GM12878 (cell line): ENCODE data around the gene CD164L2. TPM values are rescaled to one million over a fixed set of nuclear protein-coding genes. Genes with fewer than 3 reads are reported as not detected.
A peak's percentile ranks its signal among the peaks of the same experiment; 100 is the strongest.

ENCODE experiments used
- ATAC-seq: fragments of 200-7000 bp; cut with Tn5 transposase; 3 replicates; pipeline ENCODE4 v1.9.1; 2020; ENCODE audit warnings: mild to moderate bottlenecking, moderate library complexity
- BruUV-seq: library from RNA; stranded (reverse); fragments of 400-500 nt; replicated peaks from 2 replicates; lab custom pipeline; 2021; lab: Mats Ljungman, UMichigan
- CTCF ChIA-PET: fragments of 300-600 bp; sonication (Branson Sonifier 250); formaldehyde crosslinking; extraction: SDS; loops from one replicate; lab custom pipeline; 2021; ENCODE audit warnings: inconsistent platforms; lab: Yijun Ruan, JAX
- POLR2A ChIA-PET: fragments of 350-600 bp; formaldehyde crosslinking; extraction: SDS; loops from one replicate; lab custom pipeline; 2021; ENCODE audit warnings: inconsistent platforms; lab: Charles Lee
- RAD21 ChIA-PET: fragments of 300-600 bp; sonication (Branson Sonifier 250); formaldehyde crosslinking; loops from one replicate; lab custom pipeline; 2023; ENCODE audit warnings: antibody characterized with exemption; ENCODE audit not compliant: unreplicated experiment; lab: Charles Lee
- SMC1A ChIA-PET: fragments of 300-600 bp; sonication (Branson Sonifier 250); formaldehyde crosslinking; loops from one replicate; lab custom pipeline; 2023; ENCODE audit not compliant: unreplicated experiment, uncharacterized antibody; lab: Charles Lee
- DNase-seq: peaks from one replicate; pipeline ENCODE4 v3.0.0-alpha.2; 2011; ENCODE audit warnings: low read depth, low spot score
- FAIRE-seq: peaks from 3 replicates; lab custom pipeline; 2011; peaks lifted over from hg19 to GRCh38; lab: Jason Lieb, UNC
- H2AFZ ChIP-seq: 2 replicates; pipeline ENCODE4 v1.6.0; 2011; ENCODE audit warnings: low read depth, low read length, control low read depth; ENCODE audit not compliant: control insufficient read depth
- H3K27ac ChIP-seq: 2 replicates; pipeline ENCODE4 v1.5.1; 2011; ENCODE audit warnings: control low read depth; ENCODE audit not compliant: control insufficient read depth, insufficient read depth
- H3K27me3 ChIP-seq, 2 experiments: replicated peaks in 1 of 2; 2 replicates each; pipeline versions ENCODE4 v1.6.0 to v1.6.1; 2011; ENCODE audit warnings: low read length in 1 of 2; ENCODE audit not compliant: control insufficient read depth in 2 of 2, insufficient read depth in 2 of 2
- H3K36me3 ChIP-seq, 2 experiments: 2 replicates each; pipeline ENCODE4 v1.5.1; 2011; ENCODE audit warnings: low read length in 1 of 2; ENCODE audit not compliant: control insufficient read depth in 2 of 2, insufficient read depth in 2 of 2
- H3K4me1 ChIP-seq: 2 replicates; pipeline ENCODE4 v1.6.1; 2011; ENCODE audit warnings: mild to moderate bottlenecking, low read length, moderate library complexity, mixed read lengths; ENCODE audit not compliant: control insufficient read depth, insufficient read depth
- H3K4me2 ChIP-seq: 2 replicates; pipeline ENCODE4 v1.6.0; 2011; ENCODE audit warnings: control low read depth; ENCODE audit not compliant: control insufficient read depth, insufficient read depth
- H3K4me3 ChIP-seq: fragments of 200-600 bp; sonication (generic); 2 replicates; pipeline ENCODE4 v1.5.1; 2016
- H3K79me2 ChIP-seq: 2 replicates; pipeline ENCODE4 v1.6.0; 2011; ENCODE audit warnings: low read length; ENCODE audit not compliant: control insufficient read depth, insufficient read depth
- H3K9ac ChIP-seq: 2 replicates; pipeline ENCODE4 v1.8.0; 2011; ENCODE audit warnings: low read length, control low read depth, mixed read lengths; ENCODE audit not compliant: control insufficient read depth, insufficient read depth
- H3K9me3 ChIP-seq: replicated peaks from 3 replicates; pipeline ENCODE4 v1.5.1; 2011; ENCODE audit warnings: mild to moderate bottlenecking, low read length; ENCODE audit not compliant: control insufficient read depth, insufficient read depth
- H4K20me1 ChIP-seq: 2 replicates; pipeline ENCODE4 v1.6.0; 2011; ENCODE audit not compliant: control insufficient read depth, insufficient read depth
- ATF7 ChIP-seq: fragments of 450-650 bp; IDR thresholded peaks from 2 replicates; pipeline ENCODE4 v1.6.1; 2016; ENCODE audit warnings: low read depth, mild to moderate bottlenecking
- BACH1 ChIP-seq: fragments of 450-650 bp; IDR thresholded peaks from 2 replicates; pipeline ENCODE4 v1.6.1; 2017; ENCODE audit warnings: mild to moderate bottlenecking, borderline replicate concordance
- BCL11A ChIP-seq: IDR thresholded peaks from 2 replicates; pipeline ENCODE4 v1.6.1; 2011; ENCODE audit warnings: low read depth, low read length
- BHLHE40 ChIP-seq, 2 experiments: fragments of 450-650 bp in 1 of 2; IDR thresholded peaks; 2 replicates each; pipeline ENCODE4 v1.6.1; 2011 to 2017; ENCODE audit warnings: low read depth in 2 of 2, borderline replicate concordance in 1 of 2, improper control_type of control experiment in 1 of 2, low read length in 1 of 2, mild to moderate bottlenecking in 1 of 2
- DPF2 ChIP-seq: fragments of 450-650 bp; IDR thresholded peaks from 2 replicates; pipeline ENCODE4 v1.6.1; 2017; ENCODE audit warnings: mild to moderate bottlenecking
- IKZF1 ChIP-seq: fragments of 450-650 bp; conservative IDR thresholded peaks from 2 replicates; pipeline ENCODE4 v1.6.1; 2017; ENCODE audit warnings: antibody characterized with exemption, mild to moderate bottlenecking
- IKZF2 ChIP-seq, 2 experiments: fragments of 450-650 bp; IDR thresholded peaks; 2 replicates each; pipeline ENCODE4 v1.6.1; 2017; ENCODE audit warnings: mild to moderate bottlenecking in 2 of 2, moderate library complexity in 2 of 2
- IRF5 ChIP-seq: fragments of 450-650 bp; IDR thresholded peaks from 2 replicates; pipeline ENCODE4 v1.6.1; 2017; ENCODE audit warnings: borderline replicate concordance
- MEF2B ChIP-seq: fragments of 450-650 bp; IDR thresholded peaks from 2 replicates; pipeline ENCODE4 v1.6.1; 2018; ENCODE audit warnings: mild to moderate bottlenecking, moderate library complexity; ENCODE audit not compliant: partially characterized antibody, poor library complexity, severe bottlenecking
- MLLT1 ChIP-seq: fragments of 450-650 bp; IDR thresholded peaks from 2 replicates; pipeline ENCODE4 v1.6.1; 2016; ENCODE audit warnings: mild to moderate bottlenecking
- NR2C2 ChIP-seq: IDR thresholded peaks from 2 replicates; pipeline ENCODE4 v1.6.1; 2011; ENCODE audit warnings: borderline replicate concordance, low read depth; ENCODE audit not compliant: control insufficient read depth, insufficient read length
- PAX5 ChIP-seq: IDR thresholded peaks from 2 replicates; pipeline ENCODE4 v1.6.1; 2011; ENCODE audit warnings: low read depth, low read length, borderline replicate concordance
- SPI1 ChIP-seq: IDR thresholded peaks from 2 replicates; pipeline ENCODE4 v1.6.1; 2011; ENCODE audit warnings: low read depth, mild to moderate bottlenecking, low read length, moderate library complexity, borderline replicate concordance; ENCODE audit not compliant: insufficient read depth
- WGBS: methylation state at CpG from one replicate; pipeline ENCODE4 v1.1.6; 2016; ENCODE audit warnings: low lambda C conversion rate; ENCODE audit not compliant: insufficient replicate concordance, insufficient coverage; ENCODE audit errors: missing lambda C conversion rate; 5-methylcytosine and 5-hydroxymethylcytosine counted together
- in situ Hi-C: fragments of 300-500 bp; cut with MboI; formaldehyde crosslinking; loops from 9 replicates; pipeline ENCODE4 v1.14.3; 2018; ENCODE audit warnings: mixed read lengths
- intact Hi-C: fragments of 100-400 bp; cut with micrococcal nuclease; formaldehyde crosslinking; loops from one replicate; pipeline ENCODE4 v1.14.2; 2022; ENCODE audit not compliant: unreplicated experiment
- polyA plus RNA-seq, 11 experiments: library from polyadenylated mRNA; depleted of rRNA in 4 of 11; unstranded in 6 of 11; stranded (reverse) in 5 of 11; fragments of >200 nt; fragmentation: Nextera tagmentation in 4 of 11; fragmentation: Illumina TruSeq in 1 of 11; extraction: Ambion mirVana in 4 of 11; extraction: Trizol in 1 of 11; gene quantifications; 1 replicate in 1 of 11; 2 replicates in 10 of 11; pipeline versions ENCODE4 v1.2.1 to v1.2.3, GENCODE V29; 2011 to 2016; ENCODE audit warnings: inconsistent platforms in 2 of 11, missing spikeins in 2 of 11, low read depth in 1 of 11
- total RNA-seq, 4 experiments: library from RNA; depleted of rRNA in 3 of 4; stranded (reverse); fragments of >200 nt in 3 of 4; fragmentation: Illumina TruSeq in 1 of 4; extraction: Trizol in 1 of 4; gene quantifications; 2 replicates each; pipeline versions ENCODE4 v1.2.1 to v1.2.3, GENCODE V29; 2013 to 2021

CD164L2 gene
- total and polyA plus RNA-seq, 10 of the 15 experiments (the other 5 are each of a cell fraction or from before 2014, with no cell fraction given), result not detected

GRCh38 chr1:27360159-27361043 is 22.7 kb downstream of the CD164L2 start:
- FAIRE-seq, result no peak
- POLR2A ChIA-PET, result no interaction called here

More at GRCh38 chr1:27360159-27361043, 22.7 kb downstream of the CD164L2 start:
- peak overlapping the region; percentile 72 for H2AFZ ChIP-seq
- no peak overlapping the region for H3K27ac ChIP-seq
- in situ Hi-C loops (no loop called here), intact Hi-C loops (no loop called here)
- peak overlapping the region; percentile 57; the same call in 1 of the 2 replicates for H3K4me3 ChIP-seq
- ChIA-PET CTCF (interaction anchor here (0.6 to 8.7 kb wide), 6 partner anchors 10 to 636 kb away, joined by 3 to 126 read pairs (median 4); partner anchors contain the start of genes AHDC1, CD164L2 and GPR3), RAD21 (interaction anchor here (0.9 to 1.1 kb wide), 3 partner anchors 9 to 35 kb away, joined by 3 to 6 read pairs (median 4); no protein-coding TSS in a partner anchor), SMC1A (no interaction called here)
- H3K9me3 ChIP-seq, result no peaks in the 10 kb centered on the region
- H3K4me2 ChIP-seq, result peak overlapping the region; percentile 98
- 0 out of 2 replicates have a peak, but pooled peaks have one; percentile 17 for TF ChIP-seq SPI1
- TF ChIP-seq IRF5, result no peak
- TF ChIP-seq BACH1, result peak; percentile 45; the same call in 1 of the 2 replicates
- TF ChIP-seq IKZF2 (IDR thresholded peaks at IDR 0.05), result peak; percentile 42; a peak in 2 of 4 replicates
- TF ChIP-seq MLLT1, result peak; percentile 75; the same call in 1 of the 2 replicates
- peak; percentile 25; the same call in 1 of the 2 replicates for TF ChIP-seq ATF7
- TF ChIP-seq PAX5, result peak; percentile 71; the same call in 1 of the 2 replicates
- peak; percentile 67; the same call in 1 of the 2 replicates for TF ChIP-seq IKZF1
- TF ChIP-seq DPF2, result 0 out of 2 replicates have a peak, but pooled peaks have one; percentile 9
- TF ChIP-seq NR2C2, result no peak
- TF ChIP-seq BCL11A, result no peak
- peak; percentile 48 for TF ChIP-seq MEF2B
- TF ChIP-seq BHLHE40 (IDR thresholded peaks at IDR 0.05; ENCODE audit: borderline replicate concordance in 1 of 2, low read depth in 2 of 2, low read length in 1 of 2), result 0 out of 4 replicates have a peak, but pooled peaks of 1 of the 2 experiments have one; percentile 8
- ATAC-seq (peak; percentile 28), DNase-seq (no peak)
- no peaks in the 10 kb centered on the region for H4K20me1 ChIP-seq
- 9% methylated on average over 55 of the region's 71 CpGs for WGBS
- H3K4me1 ChIP-seq, result peaks cover 18% of the 10 kb centered on the region
- no peak overlapping the region for H3K9ac ChIP-seq
- BruUV-seq, result no TSS peak
- H3K27me3 ChIP-seq, result no peaks in the 10 kb centered on the region; a peak in 1 of 4 replicates
- no peaks in the 10 kb centered on the region for H3K36me3 ChIP-seq
- no peaks in the 10 kb centered on the region for H3K79me2 ChIP-seq
